ENCODE measurements around the gene PTPRN.

DNA sequence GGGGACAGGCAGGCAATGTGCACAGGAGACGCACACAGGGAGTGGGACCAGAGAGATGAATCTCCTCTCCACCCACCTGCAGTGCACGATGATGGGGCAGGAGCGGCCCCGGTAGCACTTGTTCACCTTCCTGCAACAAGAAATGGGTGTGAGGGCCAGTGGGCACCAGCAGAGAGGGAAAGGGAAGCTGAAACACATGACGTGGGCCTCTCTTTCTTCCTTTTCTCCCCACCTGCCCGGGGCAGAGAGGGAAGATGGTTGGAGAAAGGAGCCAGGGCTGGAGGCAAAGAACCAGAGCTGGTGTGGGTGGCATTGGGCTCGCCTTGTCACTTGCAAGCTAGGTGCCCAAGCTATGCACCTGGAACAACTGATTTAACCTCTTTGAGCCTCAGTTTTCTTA, 17.8 kb downstream of the PTPRN start:
- TF ChIP-seq, protein P1, sequence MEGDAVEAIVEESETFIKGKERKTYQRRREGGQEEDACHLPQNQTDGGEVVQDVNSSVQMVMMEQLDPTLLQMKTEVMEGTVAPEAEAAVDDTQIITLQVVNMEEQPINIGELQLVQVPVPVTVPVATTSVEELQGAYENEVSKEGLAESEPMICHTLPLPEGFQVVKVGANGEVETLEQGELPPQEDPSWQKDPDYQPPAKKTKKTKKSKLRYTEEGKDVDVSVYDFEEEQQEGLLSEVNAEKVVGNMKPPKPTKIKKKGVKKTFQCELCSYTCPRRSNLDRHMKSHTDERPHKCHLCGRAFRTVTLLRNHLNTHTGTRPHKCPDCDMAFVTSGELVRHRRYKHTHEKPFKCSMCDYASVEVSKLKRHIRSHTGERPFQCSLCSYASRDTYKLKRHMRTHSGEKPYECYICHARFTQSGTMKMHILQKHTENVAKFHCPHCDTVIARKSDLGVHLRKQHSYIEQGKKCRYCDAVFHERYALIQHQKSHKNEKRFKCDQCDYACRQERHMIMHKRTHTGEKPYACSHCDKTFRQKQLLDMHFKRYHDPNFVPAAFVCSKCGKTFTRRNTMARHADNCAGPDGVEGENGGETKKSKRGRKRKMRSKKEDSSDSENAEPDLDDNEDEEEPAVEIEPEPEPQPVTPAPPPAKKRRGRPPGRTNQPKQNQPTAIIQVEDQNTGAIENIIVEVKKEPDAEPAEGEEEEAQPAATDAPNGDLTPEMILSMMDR (IDR thresholded peaks at IDR 0.05; ENCODE audit: low read depth, low read length, poor library complexity, severe bottlenecking): no peak
- TF ChIP-seq EZH2phosphoT487 (IDR thresholded peaks at IDR 0.05; ENCODE audit: borderline replicate concordance, low read length): no peak
